Amniotic epithelial cell (primary cell): ENCODE data around the gene NME3.

ENCODE experiments used
- DNase-seq: peaks from one replicate; pipeline ENCODE4 v3.0.0-alpha.2; 2010; ENCODE audit warnings: low read depth

NME3 gene

DNA sequence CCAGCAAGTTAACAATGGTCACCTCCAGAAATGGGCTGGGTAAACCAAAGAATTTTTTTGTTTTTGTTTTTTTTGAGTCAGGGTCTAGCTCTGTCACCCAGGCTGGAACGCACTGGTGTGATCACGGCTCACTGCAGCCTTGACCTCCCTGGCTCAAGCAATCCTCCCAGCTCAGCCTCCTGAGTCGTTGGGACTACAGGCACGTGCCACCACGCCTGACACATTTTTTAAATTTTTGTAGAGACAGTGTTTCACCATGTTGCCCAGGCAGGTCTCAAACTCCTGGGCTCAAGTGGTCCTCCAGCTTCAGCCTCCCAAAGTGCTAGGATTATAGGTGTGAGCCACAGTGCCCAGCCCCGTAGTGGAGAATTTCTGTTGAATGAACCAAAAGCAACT, 9.3 kb upstream of the NME3 start:
- DNase-seq: no peak

DNA sequence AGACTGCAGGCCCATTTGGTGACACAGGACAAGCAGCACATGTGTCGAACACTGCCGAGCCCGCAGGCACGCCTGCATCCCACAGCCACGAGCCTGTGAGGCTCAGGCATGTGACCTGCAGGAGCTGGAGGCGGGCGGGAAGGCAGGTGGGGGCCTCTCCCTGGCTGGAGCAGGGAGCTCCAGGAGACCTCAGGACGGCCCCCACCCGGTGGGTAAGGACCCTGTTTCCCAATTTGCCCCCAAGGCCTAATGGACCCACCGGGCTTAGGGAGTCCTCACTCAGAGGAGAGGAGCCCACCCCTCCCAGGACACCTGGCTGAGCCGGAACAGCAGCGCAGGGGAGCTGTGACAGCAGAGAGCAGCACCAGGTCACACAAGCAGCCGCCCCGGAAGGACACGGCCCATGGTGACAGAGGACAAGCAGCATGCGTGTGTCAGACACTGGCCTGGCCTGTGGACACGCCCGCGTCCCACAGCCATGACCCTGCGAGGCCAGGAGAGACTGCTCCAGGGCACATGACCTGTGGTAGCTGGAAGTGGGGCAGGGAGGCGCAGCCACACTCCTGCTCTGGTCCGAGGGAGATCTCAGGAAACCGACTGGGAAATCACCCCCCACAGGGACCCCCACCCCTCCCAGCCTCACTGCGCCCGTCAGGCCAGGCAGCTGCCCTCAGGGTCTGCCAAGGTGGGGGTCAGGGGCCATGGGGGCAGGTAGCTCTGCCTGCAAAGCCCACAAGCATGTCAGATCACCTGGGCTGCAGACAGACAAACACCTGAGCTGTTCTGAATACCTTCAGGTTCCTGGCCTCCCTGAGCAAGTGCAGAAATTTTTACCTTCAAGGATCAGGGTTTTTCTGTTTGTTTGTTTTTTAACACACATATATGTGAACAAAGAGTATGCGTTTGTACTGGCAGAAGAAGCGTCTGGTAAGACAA, 8.7 kb upstream of the NME3 start:
- DNase-seq: no peak

DNA sequence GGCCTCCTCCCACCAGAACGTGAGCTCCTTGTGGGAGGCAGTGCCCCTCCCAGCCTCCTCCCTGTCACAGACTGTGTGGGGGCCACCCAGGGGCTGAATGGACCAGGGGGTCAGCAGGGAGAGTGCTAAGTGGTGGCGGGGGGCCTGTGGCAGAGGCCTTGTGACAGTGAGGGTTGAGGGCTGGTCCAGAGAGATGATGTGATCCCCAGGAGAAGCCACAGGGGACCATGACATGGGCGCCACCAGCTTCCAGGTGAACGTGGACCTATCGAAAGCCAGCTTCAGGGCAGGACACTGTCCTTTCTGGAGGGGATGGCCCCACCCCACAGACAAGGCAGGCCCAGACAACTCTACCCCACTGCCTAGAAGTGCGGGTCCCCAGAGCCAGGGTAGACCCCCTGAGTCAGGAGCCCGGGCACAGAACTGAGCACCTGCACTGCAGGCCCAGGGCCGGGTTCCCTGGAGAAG, 7.9 kb upstream of the NME3 start:
- DNase-seq: no peak

DNA sequence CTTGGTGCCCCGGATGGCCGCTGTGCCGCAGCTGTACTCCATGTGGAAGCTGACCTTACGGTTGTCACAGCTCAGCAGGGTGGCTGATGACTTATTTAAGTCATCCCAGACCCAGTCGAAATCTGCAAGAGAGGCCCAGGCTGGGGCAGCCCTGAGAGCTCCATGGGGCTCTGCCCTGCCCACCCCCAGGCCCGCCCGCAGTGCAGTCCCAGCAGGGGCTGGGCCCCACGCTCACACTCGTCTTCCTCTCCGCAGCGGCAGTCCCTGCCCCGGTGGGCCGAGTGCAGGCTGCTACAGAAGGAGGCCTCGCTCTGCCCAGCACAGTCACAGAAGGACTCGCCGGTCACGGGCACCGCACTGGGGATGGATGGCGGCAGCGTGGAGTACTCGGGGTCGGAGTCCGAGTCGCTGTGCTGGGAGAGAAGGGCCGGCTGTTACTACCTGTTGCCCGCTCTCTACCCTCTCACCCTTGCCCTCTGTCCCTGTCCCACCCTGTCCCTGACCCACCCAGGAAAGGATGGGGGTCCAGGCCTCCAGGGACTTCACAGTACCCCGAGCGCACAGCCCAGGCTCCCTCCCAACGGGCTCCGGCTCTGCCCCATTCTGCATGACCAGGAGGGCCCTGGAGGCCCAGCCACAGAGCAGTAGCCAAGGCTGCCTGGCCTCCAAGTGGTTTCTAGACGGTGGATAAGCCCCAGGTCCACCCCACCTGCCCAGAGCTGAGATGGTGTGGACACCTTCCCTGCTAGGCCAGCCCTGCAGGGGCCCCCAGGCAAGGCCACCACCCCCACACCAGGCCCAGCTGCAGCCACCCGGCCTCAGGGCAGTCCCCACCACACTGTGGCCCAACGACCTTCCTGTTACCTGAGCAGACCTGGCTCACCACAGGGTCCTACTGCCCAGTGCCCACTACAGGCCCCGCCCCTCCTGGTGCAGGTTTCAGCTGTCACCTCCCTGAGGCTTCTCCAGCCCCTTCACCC, 7.1 kb upstream of the NME3 start:
- no peak for DNase-seq

DNA sequence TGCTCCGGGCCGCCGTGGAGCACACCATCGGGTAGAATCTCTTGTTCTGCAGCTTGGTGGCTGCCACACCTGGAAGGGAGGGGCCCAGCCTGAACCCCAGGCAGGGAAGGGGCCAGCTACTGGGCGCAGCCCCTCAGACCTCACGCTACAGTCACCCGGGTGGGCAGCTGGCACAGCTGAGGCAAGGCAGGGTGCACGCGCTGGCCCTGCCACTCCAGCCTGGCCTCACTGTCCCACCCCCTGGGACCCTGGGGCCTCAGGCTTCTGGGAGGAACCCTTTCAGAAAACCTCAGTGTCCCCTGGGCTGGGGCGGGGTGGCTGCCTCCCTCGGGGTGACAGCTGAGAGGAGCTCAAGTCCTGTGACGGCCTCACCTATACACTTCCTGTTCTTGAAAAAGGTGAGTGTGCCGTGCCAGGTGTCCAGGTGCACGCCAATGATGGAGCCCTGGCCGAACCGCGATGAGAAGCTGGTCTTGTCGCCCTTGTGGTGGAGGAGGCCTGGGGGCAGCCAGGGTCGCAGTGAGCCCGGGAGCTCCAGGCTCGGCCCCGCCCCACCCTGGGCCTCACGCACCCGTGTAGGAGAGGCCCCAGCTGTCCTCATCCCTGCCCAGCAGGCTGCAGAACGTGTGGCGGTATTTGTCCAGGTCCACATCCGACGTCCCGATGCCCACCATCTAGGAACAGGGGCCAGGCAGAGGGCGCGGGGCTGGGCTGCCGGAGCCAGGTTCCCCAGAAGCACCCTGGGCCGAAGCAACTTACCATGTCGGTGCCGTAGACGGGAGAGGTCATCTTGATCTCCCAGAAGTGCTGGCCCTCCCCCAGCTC, 6.2 kb upstream of the NME3 start:
- DNase-seq: no peak

DNA sequence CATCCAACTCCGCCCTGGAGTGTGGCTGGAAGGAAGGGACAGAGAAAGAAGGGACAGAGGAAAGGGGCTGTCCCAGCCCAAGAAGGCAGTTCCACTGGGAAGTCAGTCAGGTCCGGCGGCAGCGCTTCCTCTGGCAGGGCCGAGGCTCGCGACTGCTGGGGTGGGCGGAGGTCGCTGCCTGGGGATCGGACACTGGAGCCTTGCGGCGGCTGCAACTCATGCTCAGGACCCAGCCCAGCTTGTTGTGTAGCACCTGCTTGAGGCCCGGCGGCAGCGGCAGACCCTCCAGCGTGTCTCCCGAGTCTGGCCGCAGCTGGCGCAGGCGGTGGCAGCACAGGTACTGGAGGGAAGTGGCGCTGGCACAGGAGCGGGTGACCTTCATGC, 5.6 kb upstream of the NME3 start:
- DNase-seq: no peak

DNA sequence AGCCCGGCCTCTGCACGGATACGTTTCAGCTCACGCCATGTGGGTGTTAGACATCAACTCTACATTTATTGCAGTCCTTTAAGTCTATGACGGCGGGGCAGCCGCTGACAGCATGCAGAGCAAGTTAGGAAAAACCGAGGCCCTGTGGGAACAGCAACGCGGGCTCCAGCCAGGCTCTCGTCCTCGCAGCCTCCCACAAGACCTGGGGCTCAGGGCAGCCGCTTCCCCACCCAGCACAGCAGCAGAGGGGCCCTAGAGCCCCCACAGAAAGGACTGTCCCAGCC, 5.3 kb upstream of the NME3 start:
- DNase-seq: no peak

DNA sequence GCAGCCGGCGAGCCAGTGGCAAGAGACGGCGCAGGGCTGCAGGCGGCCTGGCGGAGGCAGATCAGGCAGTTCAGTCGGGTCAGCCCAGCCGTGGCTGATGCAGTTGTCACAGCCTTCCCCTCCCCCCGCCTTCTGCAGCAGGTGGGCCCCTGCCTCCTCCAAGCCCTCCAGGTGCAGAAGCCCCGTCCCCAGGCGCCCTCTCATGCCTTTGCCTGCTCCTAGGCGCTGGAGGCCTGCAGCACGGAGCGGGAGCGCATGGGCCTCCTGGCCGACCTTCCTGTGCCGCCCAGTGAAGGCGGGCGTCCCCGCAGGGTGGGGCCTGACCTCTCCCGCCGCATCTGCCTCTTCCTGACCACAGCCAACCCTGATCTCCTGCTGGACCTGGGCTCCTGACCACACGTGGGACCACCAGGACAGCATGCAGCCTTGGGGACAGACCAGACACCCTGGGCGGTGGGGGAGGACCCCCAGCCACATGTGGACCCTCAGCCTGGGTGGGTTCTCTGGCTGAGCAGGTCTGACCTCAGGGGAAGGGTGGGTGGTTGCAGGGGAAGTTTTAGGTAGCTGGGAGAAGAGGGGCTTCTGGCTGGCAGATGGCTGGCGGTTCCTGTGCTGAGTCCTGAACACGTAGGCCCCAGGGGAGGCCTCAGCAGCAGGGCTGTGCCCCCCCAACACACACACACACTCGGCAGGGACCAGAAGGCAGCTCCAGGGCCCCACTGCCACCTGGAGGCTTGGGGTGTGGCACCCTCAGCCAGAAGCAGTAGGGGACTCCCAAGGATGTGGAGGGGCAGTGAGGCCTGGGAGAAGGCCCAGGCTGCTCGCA, 4.7 kb upstream of the NME3 start:
- DNase-seq: no peak

DNA sequence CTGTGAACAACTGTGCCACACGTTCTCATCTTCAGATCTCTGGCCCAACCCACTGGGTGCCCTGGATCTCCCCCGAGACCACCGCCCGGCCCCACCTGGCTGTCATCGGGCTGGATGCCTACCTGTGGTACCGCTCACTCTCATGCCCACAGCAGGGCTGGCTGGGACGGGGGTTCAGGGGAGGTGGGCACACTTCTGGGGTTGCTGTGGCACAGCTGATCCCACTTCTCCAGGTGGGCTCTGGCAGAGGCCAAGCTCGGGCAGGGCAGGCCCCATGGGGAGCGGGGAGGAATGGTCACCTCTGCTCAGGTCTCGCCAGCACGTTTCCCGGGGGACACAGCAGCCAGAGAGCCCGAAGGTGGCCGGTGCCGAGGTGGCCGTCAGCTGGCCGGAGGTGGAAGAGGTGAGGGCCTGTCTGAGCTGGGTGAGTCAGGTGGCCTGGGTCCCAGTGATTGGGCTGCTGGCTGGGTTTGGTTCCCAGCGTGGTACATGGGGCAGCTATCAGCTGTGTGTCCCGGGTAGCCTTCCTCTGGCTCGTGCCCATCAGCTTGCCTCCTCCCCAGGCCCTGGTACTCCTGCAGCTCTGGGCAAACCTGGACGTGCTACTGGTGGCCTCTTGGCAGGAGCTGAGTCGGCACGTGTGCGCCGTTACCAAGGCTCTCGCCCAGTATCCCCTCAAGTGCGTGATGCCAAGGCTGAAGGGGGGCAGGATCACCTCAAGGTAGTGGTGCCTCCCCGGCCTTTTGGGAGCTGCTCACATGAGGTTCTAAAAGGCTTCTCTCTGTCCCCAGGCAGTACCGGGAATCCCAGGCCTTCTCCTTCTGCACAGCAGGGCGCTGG, 3.9 kb upstream of the NME3 start:
- DNase-seq: no peak

DNA sequence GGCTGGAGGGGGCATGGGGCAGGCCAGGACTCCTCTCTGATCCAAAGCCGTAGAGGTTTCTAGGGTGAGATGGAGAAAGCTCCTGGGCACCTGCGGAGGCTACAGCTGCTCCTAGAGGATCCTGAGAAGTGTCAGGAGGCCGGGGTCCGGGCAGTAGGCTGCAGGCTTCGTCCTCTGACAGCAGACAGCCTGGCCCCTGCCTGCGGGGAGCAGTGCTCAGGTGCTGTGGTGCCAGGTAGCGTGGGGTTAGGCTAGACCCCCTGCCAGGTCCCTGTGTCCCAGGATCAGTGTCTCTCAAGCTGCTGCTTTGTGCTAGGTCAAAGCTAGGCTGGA, 3.1 kb upstream of the NME3 start:
- no peak for DNase-seq

DNA sequence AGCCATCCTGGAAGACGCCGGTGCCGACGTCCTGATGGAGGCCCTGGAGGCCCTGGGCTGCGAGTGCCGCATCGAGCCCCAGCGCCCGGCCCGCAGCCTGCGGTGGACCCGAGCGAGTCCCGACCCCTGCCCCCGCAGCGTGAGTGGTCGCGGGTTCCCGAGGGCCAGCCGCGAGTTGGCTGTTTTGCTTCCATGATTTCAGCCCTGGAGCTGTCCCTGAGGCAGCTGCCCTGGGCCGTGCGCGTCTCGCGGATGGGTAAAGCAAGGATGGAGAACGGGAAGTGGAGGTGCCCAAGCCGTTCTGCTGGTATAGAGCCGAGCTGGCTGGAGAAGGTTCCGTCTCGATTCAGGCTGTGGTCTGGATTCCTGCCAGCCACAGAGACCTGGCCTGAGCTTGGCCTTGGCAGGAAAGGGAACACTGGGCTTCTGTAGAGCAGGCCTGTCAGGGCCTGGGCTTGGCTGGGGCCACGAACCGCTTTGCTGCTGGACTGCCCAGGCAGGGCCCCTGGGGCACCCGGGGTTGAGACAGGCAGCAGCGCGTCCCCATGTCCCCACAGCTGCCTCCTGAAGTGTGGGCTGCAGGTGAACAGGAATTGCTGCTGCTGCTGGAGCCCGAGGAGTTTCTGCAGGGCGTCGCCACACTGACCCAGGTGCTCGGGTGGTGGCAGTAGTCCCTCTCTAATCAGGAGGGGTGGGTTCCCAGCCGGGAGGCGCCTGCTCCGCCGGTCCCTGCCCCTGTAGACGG, 2.5 kb upstream of the NME3 start:
- peak; percentile 63 for DNase-seq

DNA sequence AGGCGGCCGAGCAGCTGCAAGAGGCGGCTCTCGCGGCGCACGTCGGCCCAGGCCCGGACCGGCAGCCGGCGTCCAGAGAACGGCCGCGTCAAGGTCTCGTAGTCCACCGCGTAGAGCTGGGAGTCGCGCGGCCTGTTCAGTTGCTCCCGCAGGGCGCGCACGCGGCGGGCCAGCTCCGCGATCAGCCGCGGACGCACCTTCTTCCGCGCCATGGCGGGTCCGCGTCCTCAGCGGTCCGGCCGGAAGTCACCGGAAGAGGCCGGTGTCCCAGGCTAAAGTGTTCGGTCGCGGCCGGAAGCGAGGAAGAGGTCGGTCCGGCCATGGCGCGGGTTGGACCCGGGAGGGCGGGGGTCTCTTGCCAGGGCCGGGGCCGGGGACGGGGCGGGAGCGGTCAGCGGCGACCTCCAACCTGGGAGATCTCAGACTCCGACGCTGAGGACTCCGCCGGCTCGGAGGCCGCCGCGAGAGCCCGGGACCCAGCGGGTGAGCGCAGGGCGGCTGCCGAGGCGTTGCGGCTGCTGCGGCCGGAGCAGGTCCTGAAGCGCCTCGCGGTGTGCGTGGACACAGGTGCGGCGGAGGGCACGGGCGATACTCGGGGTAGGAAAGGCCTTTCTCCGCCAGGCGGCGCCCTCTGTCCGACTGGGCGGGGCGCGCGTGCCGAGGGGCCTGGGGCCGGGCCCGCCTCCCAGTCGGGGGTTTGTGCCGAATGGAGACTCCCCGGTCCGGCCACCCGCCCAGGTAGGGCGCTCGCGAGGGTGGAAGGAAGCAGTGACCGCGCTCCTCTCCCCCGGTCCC, 1.8 kb upstream of the NME3 start, which contains the start of gene MRPS34:
MRPS34 (minus strand) TSS at position 227 of the 795 bp plus-strand sequence; CDS start at position 212, 15 bp downstream.
- DNase-seq: peak; percentile 77

DNA sequence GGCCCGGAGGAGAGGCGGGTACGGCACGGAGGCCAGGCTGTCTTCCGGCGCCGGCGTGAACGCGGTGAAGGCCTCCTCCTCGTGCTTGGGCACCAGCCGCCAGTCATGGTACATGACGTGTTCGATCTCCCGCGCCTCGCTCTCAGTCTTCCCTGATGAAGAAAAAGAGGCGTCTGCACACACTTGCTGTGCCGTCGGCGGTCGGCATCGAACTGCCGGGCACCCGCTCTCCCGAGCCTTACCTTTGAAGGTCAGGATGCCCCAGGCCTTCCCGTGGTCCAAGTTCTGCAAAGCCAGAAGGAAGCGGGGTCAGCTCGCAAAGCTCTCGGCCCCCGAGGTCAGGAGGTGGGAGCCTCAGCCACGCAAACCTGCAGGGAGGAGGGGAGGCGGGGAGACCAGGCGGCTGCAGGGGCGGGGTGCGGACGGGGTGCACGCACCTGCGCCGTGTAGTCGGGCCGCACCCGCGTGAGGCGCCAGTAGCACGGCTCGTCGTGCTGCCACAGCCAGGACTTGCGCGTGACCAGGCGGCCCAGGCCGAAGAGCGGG, 1.1 kb upstream of the NME3 start, which contains the start of gene EME2:
EME2 (plus strand) TSS at position 449 of the 546 bp plus-strand sequence. CDS start 418 bp downstream, outside the sequence.
- peak; percentile 32 for DNase-seq

DNA sequence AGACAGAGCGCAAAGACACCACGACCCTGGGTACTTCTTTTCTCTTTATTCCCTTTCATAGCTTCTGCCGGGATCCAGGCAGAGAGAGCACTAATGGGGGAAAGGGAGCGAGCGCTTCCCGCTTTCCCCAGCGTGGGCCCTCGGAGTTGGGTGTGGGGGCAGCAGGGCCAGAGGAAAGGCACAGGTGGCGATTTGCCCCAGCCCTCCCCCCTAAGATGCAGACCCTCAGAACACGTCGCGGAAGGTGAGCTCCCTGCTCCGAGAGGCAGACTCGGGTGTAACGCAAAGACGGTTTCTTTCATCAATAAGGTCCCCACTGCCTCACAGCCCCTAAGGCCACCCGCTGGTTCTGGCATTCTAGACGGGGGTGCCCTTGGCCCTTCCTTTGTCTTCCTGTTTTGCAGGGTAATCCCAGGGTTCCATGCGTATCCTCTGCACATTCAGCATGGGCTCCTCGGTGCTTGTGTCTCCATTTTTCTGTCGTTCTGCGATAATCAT, 570 bp upstream of the NME3 start:
- no peak for DNase-seq

DNA sequence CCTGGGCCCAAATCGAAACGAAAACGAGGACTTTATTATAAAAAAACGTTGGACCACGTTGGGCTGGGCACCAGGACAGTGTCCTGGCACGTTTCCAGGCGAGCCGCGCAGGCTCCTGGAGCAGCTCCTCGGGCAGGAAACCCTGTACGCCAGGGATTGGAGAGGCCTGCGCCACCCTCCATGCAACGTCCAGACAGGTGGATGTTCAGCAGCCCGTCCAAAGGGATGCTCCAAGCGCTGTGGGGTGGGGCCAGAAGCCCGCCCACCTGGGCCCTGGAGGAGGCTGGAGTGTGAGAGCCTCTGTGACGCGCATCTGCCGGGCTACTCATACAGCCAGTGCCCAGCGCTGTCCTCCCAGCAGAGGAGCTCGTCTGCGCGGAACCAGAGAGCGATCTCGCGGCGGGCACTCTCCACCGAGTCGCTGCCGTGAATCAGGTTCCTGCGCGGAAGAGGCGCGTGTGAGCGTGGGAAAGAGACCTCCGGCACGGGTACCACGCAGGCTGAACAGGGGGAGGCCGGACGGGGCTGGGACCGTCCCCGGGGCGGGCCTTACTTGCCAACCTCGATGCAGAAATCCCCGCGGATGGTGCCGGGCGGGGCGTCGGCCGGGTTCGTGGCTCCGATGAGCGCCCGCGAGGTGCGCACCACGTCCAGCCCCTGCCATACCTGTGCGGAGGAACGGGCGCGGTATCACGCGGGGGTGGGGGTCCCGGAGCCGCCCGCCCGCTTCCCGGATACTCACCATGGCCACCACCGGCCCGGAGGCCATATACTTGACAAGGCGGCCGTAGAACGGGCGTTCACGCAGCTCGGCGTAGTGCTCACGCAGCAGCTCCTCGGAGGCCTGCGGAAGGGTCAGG, 785 bp downstream of the NME3 start:
- peak; percentile 62 for DNase-seq

DNA sequence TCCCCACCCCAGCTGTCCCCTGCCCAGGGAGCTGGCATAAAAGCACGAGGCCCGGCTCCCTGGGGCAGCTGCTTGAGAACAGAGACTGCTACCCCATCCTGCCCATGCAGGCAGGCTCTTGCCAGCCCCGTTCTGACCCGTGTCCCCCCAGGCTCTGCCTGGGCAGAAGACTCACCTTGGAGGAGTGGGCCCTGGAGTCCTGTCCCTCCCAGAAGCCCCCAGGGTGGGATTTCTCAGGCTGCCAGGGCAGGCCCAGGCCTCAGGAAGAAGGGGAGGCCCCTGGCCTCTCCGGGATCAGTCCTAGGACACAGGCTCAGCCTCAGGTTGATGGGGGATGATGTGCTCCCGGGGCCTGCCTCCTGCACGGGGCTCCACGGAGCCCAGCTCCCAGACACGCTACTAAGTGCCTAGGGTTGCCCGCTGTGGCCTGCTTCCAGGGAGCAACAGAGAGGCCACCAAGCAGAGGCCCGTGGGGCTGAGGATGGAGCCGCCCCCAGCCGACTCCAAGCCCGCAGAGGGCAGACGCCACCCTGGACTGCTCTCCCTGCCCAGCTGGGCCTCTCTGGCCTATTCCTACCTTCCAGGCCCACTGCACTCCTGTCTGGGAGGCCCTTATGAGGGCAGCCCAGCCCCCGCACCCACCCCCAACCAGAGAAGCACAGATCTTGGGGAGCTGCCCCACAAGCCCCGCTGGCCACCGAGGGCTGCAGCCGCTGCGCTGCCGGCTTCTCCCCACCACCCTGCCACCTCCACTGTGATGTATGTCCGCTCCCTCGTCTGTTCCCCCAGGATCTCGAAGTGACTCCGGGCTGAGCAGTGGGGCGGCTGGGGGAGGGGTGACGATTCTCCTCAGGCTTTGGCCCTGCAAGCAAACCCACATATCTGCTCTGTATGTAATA, 1.7 kb downstream of the NME3 start:
- no peak for DNase-seq
